Endothelial cell of umbilical vein (primary cell): ENCODE measurements around the gene NOSIP. TPM values are rescaled to one million over a fixed set of nuclear protein-coding genes. Genes with fewer than 3 reads are reported as not detected.

Experiments used
- BruUV-seq: library from RNA; stranded (reverse); fragments of 400-500 nt; replicated peaks from 2 replicates; lab custom pipeline; 2021; lab: Mats Ljungman, UMichigan
- CTCF ChIA-PET: fragments of 300-600, 350-600 bp; sonication (Branson Sonifier 250); formaldehyde crosslinking; loops from one replicate; lab custom pipeline; 2021; ENCODE audit warnings: antibody characterized with exemption, inconsistent platforms; lab: Charles Lee
- POLR2A ChIA-PET: fragments of 300-600, 350-600 bp; sonication (Branson Sonifier 250); formaldehyde crosslinking; loops from one replicate; lab custom pipeline; 2021; ENCODE audit warnings: antibody characterized with exemption, inconsistent platforms; lab: Charles Lee
- DNase-seq: peaks from one replicate; pipeline ENCODE4 v3.0.0-alpha.2; 2011; ENCODE audit warnings: low read depth, low spot score
- FAIRE-seq: peaks from 2 replicates; lab custom pipeline; 2011; peaks lifted over from hg19 to GRCh38; lab: Jason Lieb, UNC
- H2AFZ ChIP-seq: 2 replicates; pipeline ENCODE4 v1.6.0; 2012; ENCODE audit warnings: low read depth, low read length, control low read depth, inconsistent platforms
- H3K27ac ChIP-seq: 2 replicates; pipeline ENCODE4 v1.5.1; 2011; ENCODE audit warnings: low read depth, mild to moderate bottlenecking, control low read depth, low read length, moderate library complexity; ENCODE audit not compliant: insufficient read depth
- H3K27me3 ChIP-seq, 2 experiments: 2 replicates each; pipeline versions ENCODE4 v1.6.0 to v1.6.1; 2011; ENCODE audit warnings: low read length in 2 of 2, mixed read lengths in 1 of 2; ENCODE audit not compliant: control insufficient read depth in 2 of 2, insufficient read depth in 2 of 2
- H3K36me3 ChIP-seq, 2 experiments: 2 replicates in 1 of 2; 3 replicates in 1 of 2; pipeline ENCODE4 v1.5.1; 2011; ENCODE audit warnings: low read length in 2 of 2, mild to moderate bottlenecking in 1 of 2, moderate library complexity in 1 of 2; ENCODE audit not compliant: control insufficient read depth in 2 of 2, insufficient read depth in 2 of 2; ENCODE audit errors: extremely low read depth in 1 of 2
- H3K4me1 ChIP-seq: 3 replicates; pipeline ENCODE4 v1.5.1; 2011; ENCODE audit warnings: mild to moderate bottlenecking, low read length; ENCODE audit not compliant: control insufficient read depth, insufficient read depth; ENCODE audit errors: extremely low read depth
- H3K4me2 ChIP-seq: 2 replicates; pipeline ENCODE4 v1.6.1; 2011; ENCODE audit warnings: low read length, control low read depth, mixed read lengths; ENCODE audit not compliant: insufficient read depth
- H3K4me3 ChIP-seq, 3 experiments: fragments of 200-600 bp in 1 of 3; sonication (generic), shearing (Covaris generic) in 1 of 3; replicated peaks in 1 of 3; 2 replicates each; pipeline ENCODE4 v1.5.1; 2011 to 2016; ENCODE audit warnings: control low read depth in 3 of 3, low read length in 3 of 3, mild to moderate bottlenecking in 2 of 3, inconsistent platforms in 1 of 3, low read depth in 1 of 3, moderate library complexity in 1 of 3; ENCODE audit not compliant: insufficient read depth in 1 of 3
- H3K79me2 ChIP-seq: 2 replicates; pipeline ENCODE4 v1.6.0; 2012; ENCODE audit warnings: low read length, inconsistent platforms; ENCODE audit not compliant: control insufficient read depth, insufficient read depth
- H3K9ac ChIP-seq: replicated peaks from 2 replicates; pipeline ENCODE3; 2011; ENCODE audit warnings: low read length, control low read depth; ENCODE audit not compliant: insufficient read depth; ENCODE audit errors: extremely low read depth
- H3K9me1 ChIP-seq: replicated peaks from 3 replicates; pipeline ENCODE4 v1.6.0; 2011; ENCODE audit warnings: mild to moderate bottlenecking, low read length; ENCODE audit not compliant: control insufficient read depth, insufficient read depth; ENCODE audit errors: extremely low read depth
- H3K9me3 ChIP-seq: replicated peaks from 2 replicates; pipeline ENCODE4 v1.5.1; 2012; ENCODE audit warnings: low read length, inconsistent platforms; ENCODE audit not compliant: control insufficient read depth, insufficient read depth
- H4K20me1 ChIP-seq: replicated peaks from 2 replicates; pipeline ENCODE3; 2011; ENCODE audit warnings: mild to moderate bottlenecking, low read length; ENCODE audit not compliant: control insufficient read depth, insufficient read depth; ENCODE audit errors: extremely low read depth
- EZH2 ChIP-seq: IDR thresholded peaks from 2 replicates; pipeline ENCODE4 v1.6.1; 2012; ENCODE audit warnings: borderline replicate concordance, low read depth, mild to moderate bottlenecking, moderate library complexity, low read length, inconsistent platforms; ENCODE audit not compliant: severe bottlenecking
- FOS ChIP-seq: IDR thresholded peaks from 2 replicates; pipeline ENCODE4 v1.6.1; 2011; ENCODE audit warnings: mild to moderate bottlenecking, low read length, moderate library complexity, borderline replicate concordance; ENCODE audit not compliant: insufficient read depth
- GATA2 ChIP-seq: IDR thresholded peaks from 2 replicates; pipeline ENCODE4 v1.7.0; 2011; ENCODE audit warnings: low read depth, mild to moderate bottlenecking, moderate library complexity, mixed read lengths, low read length; ENCODE audit not compliant: insufficient read length, insufficient read depth
- JUN ChIP-seq: IDR thresholded peaks from 2 replicates; pipeline ENCODE4 v1.6.1; 2011; ENCODE audit warnings: borderline replicate concordance, low read depth; ENCODE audit not compliant: insufficient read length, insufficient read depth
- MYC ChIP-seq: IDR thresholded peaks from one replicate; pipeline ENCODE4 v1.6.1; 2011; ENCODE audit warnings: mild to moderate bottlenecking, low read depth, low read length
- POLR2A ChIP-seq: IDR thresholded peaks from 2 replicates; pipeline ENCODE4 v1.6.1; 2012; ENCODE audit warnings: low read depth, mild to moderate bottlenecking, control low read depth, low read length
- POLR2AphosphoS5 ChIP-seq: IDR thresholded peaks from 2 replicates; pipeline ENCODE4 v1.6.1; 2012; ENCODE audit warnings: low read depth, mild to moderate bottlenecking, control low read depth, low read length, moderate library complexity; ENCODE audit not compliant: insufficient read depth
- dilution Hi-C: fragments of 300-500 bp; cut with MboI; formaldehyde crosslinking; loops from one replicate; pipeline ENCODE4 v1.15.0; 2019; ENCODE audit warnings: low sequenced_read_pairs; ENCODE audit not compliant: extremely low pct_ligation_motif_present
- intact Hi-C: fragments of 100-400 bp; cut with micrococcal nuclease; formaldehyde crosslinking; loops from one replicate; pipeline ENCODE4 v1.10.0; 2022
- polyA plus RNA-seq, 4 experiments: library from polyadenylated mRNA; depleted of rRNA in 3 of 4; stranded (reverse) in 3 of 4; unstranded in 1 of 4; fragments of >200 nt; gene quantifications; 2 replicates each; pipeline versions ENCODE4 v1.2.1 to v1.2.3, GENCODE V29; 2011 to 2012; ENCODE audit warnings: missing spikeins in 1 of 4
- total RNA-seq: library from RNA; stranded (reverse); gene quantifications from 2 replicates; pipeline ENCODE4 v1.2.3, GENCODE V29; 2021
- TF ChIP-seq, protein P1 (sequence below): IDR thresholded peaks from 2 replicates; pipeline ENCODE4 v1.6.1; 2011; ENCODE audit not compliant: insufficient read depth, insufficient read length
- TF ChIP-seq, protein P2 (sequence below), 2 donors: IDR thresholded peaks; 1 replicate in 1 of 2; 2 replicates in 1 of 2; pipeline ENCODE4 v1.5.1; 2011; ENCODE audit warnings: low read length in 2 of 2, mild to moderate bottlenecking in 2 of 2, moderate library complexity in 2 of 2, control low read depth in 1 of 2, inconsistent platforms in 1 of 2, low read depth in 1 of 2; ENCODE audit not compliant: insufficient read depth in 1 of 2; ENCODE audit errors: extremely low read depth in 1 of 2

Gene NOSIP
- total and polyA plus RNA-seq, 2 donors (not counting 3 experiments of a cell fraction or from before 2014, with no cell fraction given), result 77.5 to 128 TPM

DNA sequence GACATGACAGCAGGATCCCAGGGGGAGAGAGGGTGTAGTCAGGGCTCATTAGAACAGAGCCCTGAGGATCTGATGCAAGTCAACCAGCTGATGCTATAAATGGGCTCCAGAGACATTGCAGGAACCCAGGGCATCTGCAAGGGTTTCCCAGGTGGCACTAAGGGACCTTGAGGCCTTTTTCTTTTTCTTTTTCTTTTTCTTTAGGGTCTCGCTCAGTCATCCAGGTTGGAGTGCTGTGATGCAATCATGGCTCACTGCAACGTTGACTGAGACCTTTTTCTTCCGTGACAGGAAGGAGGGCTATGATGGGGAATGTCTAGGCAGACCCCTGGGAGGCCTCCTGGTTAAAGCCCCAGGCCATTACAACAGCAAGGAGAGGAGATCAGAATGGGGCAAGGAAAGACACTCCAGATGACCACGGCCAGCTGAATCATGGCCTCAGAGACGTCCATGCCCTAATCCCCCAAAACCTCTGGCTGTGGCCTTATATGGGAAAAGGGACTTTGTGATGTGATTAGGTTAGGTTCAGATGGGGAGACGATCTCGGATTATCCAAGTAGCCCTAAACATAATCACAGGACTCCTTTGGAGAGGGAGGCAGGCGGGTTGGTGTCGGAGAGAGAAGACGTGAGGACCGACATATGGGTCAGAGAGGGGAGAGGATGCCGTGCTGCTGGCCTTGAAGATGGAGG lies 72.4 kb downstream of the NOSIP start:
- intact Hi-C loops, result no loop called here
- Histone ChIP-seq H3K27me3 (no peaks in the 10 kb centered on the region), H3K27ac (no peak overlapping the region), H3K9ac (no peak overlapping the region), H3K79me2 (no peaks in the 10 kb centered on the region), H3K36me3 (no peaks in the 10 kb centered on the region), H3K4me2 (no peak overlapping the region), H2AFZ (no peak overlapping the region), H3K4me3 (no peak overlapping the region), H3K9me1 (no peaks in the 10 kb centered on the region), H3K9me3 (no peaks in the 10 kb centered on the region), H4K20me1 (no peaks in the 10 kb centered on the region), H3K4me1 (peaks cover 9% of the 10 kb centered on the region)
- POLR2A ChIA-PET, result interaction anchor here (0.6 kb wide), 1 partner anchor 20 kb away, joined by 8 read pairs; the partner anchor contains the start of gene RCN3
- FAIRE-seq (no peak), DNase-seq (no peak)
- dilution Hi-C loops, result no loop called here
- CTCF ChIA-PET, result interaction anchor here (7.9 kb wide), 1 partner anchor 39 kb away, joined by 175 read pairs; no protein-coding TSS in a partner anchor
- BruUV-seq, result no TSS peak
- TF ChIP-seq, protein P1, sequence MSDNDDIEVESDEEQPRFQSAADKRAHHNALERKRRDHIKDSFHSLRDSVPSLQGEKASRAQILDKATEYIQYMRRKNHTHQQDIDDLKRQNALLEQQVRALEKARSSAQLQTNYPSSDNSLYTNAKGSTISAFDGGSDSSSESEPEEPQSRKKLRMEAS, result no peak
- no peak for TF ChIP-seq MYC
- TF ChIP-seq FOS, result no peak
- no peak for TF ChIP-seq POLR2A
- TF ChIP-seq EZH2, result no peak
- TF ChIP-seq GATA2, result no peak
- TF ChIP-seq JUN, result no peak
- TF ChIP-seq POLR2AphosphoS5, result no peak
- TF ChIP-seq, protein P2, sequence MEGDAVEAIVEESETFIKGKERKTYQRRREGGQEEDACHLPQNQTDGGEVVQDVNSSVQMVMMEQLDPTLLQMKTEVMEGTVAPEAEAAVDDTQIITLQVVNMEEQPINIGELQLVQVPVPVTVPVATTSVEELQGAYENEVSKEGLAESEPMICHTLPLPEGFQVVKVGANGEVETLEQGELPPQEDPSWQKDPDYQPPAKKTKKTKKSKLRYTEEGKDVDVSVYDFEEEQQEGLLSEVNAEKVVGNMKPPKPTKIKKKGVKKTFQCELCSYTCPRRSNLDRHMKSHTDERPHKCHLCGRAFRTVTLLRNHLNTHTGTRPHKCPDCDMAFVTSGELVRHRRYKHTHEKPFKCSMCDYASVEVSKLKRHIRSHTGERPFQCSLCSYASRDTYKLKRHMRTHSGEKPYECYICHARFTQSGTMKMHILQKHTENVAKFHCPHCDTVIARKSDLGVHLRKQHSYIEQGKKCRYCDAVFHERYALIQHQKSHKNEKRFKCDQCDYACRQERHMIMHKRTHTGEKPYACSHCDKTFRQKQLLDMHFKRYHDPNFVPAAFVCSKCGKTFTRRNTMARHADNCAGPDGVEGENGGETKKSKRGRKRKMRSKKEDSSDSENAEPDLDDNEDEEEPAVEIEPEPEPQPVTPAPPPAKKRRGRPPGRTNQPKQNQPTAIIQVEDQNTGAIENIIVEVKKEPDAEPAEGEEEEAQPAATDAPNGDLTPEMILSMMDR (IDR thresholded peaks at IDR 0.05; ENCODE audit: extremely low read depth in 1 of 2, insufficient read depth in 1 of 2, low read depth in 1 of 2, low read length in 2 of 2), result no peak
